HK-2 (cell line): ENCODE measurements around the gene GPR146.

Experiments
- DNase-seq: peaks from one replicate; pipeline ENCODE4 v3.0.0-alpha.2; 2018; ENCODE audit not compliant: unreplicated experiment

Gene GPR146

DNA sequence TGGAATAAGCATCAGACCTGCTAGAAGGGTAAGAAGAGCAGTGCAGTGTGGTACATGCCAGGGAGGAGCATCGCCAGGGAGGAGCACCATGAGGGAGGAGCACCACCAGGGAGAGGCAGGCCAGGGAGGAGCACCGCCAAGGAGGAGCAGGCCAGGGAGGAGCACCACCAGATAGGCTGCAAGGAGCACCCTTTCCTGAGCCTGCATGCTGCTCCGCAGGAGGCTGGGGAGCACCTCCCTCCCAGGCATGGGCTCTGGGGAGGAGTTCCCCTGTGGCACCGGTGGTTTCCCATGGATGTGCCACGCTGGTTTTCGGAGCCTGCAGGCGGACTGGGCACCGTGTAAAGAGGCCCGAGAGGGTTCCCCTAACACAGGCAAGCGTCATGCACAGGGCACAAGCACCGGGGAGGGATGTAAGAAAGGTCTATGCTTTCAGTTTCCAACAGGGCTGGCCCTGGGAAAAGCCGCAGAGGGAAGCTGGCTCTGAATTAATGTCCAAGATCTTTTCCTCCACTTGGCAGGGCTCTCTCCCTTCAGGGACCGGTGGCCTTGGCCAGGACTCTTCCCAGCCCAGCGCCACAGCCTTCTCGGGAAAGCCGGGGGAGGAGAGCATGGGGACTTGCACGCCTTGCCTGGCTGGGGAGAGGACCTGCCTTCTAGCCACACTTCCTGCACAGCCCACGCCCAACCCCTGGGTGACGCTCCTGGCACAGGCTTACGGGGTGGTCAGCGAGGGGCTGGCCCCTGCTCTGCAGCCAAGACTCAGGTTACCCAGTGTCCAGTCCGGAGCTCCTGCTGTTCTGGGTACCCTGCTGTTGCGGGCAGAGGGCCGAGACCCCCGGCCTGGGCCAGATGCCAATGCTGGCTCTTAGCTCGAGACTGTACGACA, 32.1 kb downstream of the GPR146 start:
- DNase-seq, result no peak

DNA sequence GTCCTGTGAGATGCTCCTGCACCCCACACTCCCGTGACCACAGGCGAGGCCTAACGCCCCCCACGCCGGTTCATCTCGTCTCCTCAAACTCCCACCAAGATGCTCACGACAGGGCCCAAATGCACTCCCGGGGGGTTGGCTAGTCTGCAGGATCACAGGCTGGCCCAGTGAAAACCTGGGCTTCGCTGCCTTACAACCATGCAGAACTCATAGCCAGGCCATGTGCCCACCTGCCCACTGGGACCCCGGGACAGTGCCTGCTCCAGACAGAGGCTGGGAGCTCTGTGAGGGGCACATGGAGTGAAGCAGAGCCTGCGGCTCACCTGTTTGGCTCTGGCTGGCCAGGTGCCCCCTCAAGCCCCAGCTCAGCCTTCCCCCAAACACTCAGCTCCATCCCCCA, 34.2 kb downstream of the GPR146 start:
- DNase-seq, result no peak

DNA sequence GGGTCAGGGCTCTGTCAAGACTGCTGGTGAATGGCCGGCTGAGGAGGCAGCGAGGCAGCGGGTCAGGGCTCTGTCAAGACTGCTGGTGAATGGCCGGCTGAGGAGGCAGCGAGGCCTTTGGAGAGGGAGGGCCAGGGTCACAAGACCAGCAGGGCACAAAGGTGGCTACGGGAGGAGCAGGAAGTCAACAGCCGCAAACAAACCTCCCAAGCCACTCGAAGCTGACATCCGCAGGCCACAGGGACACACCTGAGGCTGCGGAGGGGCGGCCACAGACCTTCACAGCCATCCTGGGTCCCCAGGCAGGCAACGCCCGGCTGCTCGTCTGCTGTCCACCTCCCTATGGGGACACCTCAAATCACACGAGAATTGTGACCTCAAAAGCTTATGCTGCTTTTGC, 34.6 kb downstream of the GPR146 start:
- DNase-seq, result no peak

DNA sequence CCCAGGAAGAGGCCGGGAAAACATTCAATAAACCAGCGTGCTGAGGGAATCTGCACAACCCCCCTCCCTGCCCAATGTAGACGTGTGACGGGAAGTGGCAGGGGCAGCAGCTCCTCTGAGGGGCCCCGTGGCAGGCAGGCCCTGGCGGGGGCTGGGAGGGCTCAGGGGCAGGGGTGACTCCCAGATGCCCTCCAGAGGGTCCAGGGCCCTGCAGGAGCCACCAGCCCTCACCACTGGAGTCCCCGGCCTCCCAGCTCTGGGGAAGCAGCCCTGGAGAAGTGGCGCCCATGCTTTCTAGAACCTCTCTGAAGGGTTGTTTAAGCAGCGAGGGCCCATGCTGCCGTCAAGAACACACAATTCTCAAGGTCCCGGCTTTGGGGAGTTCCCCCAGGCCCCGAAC, 35.2 kb downstream of the GPR146 start:
- DNase-seq, result no peak

DNA sequence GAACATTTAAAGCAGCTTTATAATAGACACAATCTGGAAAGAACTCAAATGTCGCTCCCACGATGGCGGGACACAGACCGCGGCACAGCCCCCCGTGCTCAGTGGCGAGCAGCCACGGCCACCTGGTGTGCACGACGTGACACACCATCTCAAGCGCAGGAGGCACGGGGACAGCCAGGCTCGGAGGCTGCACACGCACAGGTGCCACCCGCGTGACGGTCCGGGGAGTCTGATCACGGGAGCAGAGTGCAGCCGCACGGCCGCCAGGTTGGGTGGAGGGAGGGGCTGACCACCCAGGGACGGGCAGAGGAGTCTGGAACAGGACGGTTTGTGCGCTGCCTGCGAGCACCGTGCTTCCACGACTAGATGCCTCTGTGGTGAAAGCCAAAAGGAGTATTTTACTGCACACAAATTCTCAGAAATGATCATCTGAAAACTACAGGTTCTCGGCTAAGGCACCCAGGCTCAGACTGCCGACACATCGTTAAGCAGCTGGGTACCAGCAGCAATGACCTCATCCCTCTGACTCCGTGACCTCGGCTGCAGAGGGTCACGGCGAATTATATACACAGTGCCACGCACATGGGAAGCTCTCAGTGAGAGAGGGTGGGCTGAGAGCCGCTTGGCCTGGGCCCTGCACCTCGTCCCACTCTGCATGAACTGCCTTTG, 36.0 kb downstream of the GPR146 start:
- DNase-seq, result no peak

DNA sequence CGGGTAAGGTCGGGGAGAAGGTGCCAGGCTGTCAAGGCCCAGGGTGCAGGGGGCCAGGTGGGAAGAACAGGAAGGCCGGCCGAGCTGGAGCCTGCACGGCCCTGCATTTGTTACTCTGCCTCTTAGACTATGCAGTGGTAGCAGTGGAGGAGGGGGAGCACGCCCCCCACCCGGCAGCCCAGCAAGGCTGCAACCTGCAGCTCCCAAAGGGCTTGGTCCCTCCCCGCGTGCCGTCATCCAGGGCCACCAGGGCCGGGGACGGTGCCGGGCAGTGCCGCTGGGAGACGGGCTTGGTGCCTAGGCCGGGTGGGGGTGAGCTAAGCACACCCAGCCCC, 36.5 kb downstream of the GPR146 start:
- no peak for DNase-seq

DNA sequence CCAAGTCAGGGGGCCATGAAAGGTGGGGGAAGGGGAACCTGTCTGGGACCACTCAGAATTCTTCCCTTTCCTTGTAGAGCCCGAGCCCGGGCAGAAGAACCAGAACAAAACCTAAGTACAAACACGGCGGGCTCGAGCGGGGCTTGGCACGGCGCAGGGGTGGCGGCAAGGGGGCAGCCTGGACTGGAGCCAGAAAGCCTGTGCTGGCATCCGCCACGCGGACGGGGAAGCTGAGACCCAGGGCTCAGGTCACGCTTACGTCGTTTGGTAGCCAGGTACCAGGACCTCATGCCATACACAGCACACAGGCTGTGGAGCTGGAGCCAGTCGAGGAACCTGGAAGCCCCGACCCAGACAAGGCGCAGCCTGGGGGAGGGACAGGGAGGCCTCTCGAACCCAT, 37.0 kb downstream of the GPR146 start:
- DNase-seq, result no peak

GRCh38 chr7:1081931-1082401, 37.6 kb downstream of the GPR146 start:
- no peak for DNase-seq

DNA sequence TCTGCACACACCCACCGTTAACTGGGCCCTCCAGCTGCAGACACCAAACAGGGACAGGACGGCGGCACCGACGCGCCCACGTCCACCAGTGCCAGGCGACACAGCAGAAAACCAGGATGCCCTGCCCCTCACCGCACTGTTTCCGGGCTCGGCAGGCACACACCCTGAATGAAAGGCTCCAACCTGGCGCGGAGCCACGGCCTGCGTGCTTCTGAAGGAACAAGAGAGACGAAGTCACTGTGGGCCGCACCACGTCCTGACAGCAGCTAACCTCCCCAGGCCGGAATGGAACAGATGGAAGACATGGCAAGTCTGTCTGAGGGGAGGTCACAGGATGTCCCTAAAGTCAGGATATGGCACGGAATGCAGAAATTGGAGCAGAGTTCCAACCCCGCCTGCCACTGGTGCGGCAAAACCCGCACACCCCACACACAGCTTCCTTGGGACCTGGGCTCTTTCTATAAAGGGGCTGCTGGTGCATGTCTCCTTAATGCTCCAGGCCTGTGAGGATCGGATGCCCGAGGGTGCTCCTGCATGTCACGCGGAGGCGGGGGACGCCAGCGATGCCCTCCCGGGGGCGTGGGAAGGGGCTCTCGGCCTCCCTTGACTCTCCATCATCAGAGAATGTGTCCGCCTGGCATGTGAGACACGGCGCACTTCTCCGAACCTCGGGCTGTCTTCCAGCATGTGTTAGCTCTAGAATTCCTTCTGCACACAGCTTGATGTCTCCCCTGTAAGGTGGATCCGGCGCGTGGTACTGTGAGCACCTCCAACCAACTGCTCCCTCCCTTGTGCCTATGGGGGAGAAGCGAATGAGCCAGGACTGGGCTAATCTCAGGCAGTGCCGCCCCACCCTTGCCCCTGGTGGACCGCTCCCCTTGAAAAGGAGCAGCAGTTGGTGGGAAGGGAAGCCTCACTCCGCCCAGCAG, 39.6 kb downstream of the GPR146 start:
- no peak for DNase-seq

DNA sequence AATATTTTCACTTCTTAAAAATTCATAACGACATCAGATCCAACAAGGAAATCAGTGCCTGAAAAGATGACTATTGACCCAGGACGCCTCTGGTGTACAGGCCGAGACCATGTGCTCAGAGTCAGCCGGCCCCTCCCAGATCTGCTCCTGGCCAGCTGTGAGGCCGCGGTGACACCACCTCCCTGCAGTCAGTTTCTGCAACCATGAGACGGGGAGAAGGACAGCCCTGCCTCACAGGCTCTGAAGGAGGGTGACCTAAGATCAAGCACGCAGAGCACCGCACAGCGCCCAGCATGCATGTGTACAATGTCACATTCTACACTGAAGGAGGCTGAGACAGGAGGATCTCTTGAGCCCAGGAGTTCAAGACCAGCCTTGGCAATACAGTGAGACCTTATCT, 40.9 kb downstream of the GPR146 start:
- DNase-seq, result no peak

GRCh38 chr7:1085910-1086421, 41.6 kb downstream of the GPR146 start:
- DNase-seq, result no peak

DNA sequence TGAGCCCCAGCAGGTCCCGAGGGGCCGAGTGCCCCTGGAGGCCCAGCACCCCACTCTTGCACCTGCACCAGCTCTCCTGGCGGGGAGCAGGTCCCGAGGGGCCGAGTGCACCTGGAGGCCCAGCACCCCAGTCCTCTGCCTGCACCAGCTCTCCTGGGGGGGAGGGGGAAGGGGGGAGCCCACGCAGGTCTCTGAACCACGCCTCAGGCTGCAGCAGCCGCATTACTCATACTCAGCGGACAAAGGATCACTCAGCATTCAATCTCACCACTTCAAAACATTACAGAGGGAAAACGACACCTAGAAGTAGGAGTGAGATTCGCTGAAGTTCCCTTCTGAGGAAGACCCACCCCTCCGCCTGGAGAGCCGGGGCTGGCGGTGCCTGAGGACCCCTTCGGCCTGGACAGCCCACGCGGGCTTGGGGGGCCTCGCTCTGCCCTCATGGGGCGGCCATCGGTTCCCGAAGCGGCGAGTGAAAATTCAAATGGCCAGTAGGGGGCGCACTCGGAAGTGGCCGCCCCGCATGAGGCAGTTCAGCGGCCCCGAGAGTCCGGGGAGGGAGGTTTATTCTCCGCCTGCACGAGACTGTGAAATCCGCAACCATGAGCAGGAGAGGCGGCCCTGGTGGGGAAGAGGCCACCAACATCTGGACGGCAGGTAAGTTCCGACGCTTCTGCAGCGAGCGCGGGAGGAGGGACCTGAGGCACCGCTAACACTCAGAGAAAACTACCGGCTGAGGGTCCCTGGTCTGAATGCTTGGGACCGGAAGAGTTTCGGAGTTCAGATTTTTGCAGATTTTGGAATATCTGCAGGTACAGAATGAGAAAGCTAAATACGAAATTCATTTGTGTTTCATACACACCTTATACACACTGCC, 42.5 kb downstream of the GPR146 start:
- DNase-seq, result peak; percentile 83

DNA sequence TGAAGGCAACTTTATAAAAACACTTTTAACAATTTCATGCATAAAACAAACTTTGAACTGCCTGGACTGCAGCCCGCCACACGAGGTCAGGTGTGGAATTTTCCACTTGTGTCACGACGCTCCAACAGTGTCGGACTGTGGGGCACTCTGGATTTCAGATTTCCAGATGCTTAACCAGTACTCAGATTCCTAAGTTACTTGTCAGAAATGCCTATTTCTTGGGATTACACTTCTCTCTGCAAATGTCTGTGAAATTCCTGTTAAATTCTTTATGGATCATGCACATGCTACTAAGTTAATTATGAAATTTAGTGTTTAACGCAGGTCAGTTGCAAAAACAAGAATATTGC, 43.1 kb downstream of the GPR146 start:
- DNase-seq, result no peak

GRCh38 chr7:1087952-1088920, 43.9 kb downstream of the GPR146 start, which contains the start of gene GPER1:
TSS of gene GPER1 (plus strand) at chr7:1088113. CDS start at chr7:1091729, 3,616 bp downstream.
- peak; percentile 41 for DNase-seq

DNA sequence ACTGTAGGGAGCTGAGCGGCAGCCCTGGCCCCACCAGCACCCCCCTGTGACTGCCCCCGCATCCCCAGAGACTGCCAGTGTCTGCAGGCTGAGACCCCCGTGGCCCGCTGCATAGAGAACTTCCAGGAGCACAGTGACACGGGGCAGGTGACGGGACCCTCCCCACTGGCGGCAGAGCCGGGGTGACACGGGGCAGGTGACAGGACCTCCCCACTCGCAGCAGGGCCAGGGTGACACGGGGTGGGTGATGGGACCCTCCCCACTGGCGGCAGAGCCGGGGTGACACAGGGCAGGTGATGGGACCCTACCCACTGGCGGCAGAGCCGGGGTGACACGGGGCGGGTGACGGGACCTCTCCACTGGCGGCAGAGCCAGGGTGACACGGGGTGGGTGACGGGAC, 45.9 kb downstream of the GPR146 start:
- no peak for DNase-seq

DNA sequence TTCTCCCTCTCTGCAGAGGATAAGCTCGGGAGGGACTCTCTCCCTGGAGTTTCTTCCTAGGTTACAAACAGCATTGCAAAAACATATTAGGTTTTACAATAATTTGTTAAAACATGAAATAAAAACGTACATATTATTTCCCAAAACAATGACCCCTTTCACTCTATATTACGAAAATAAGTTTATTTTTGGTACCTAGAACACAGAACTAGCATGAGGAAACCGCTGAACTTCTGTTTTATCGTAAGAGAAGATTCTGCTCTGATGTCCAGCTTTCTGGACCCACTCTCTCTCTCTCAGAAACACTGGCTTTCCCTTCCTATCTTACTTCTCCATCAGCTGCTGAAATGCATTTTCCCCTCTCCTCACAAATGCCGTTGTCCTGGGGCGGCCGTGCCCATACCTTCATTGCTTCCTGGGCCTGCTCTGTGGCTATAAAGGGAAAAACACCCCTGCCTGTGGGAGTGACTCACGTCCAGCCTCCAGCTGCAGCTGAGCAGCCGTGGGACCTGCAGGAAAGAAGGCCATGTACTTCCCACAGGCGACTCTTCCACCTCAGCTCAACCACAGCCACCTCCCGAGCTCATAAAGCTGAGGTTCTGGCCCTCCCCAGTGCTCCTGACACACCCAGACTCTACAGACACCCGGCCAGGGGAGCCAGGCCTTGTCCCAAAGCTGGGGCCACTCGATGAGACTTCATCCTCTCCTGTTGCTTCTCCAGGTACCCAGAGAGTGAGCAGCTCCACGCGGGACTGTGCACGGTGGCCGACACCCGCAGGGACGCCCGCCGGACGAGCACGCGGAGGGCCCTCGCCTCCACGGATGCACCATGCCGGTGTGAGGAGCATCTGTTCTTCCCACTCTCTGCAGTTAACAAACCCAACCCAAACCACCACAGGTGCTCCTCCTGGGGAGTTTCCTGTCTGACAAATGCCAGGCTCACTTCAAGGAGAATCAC, 46.6 kb downstream of the GPR146 start:
- no peak for DNase-seq

DNA sequence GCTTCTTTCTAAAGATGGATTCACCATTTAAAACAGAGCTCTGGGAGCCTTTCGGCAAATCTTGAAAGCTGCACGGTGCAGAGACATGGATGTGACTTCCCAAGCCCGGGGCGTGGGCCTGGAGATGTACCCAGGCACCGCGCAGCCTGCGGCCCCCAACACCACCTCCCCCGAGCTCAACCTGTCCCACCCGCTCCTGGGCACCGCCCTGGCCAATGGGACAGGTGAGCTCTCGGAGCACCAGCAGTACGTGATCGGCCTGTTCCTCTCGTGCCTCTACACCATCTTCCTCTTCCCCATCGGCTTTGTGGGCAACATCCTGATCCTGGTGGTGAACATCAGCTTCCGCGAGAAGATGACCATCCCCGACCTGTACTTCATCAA, 47.3 kb downstream of the GPR146 start:
- no peak for DNase-seq

DNA sequence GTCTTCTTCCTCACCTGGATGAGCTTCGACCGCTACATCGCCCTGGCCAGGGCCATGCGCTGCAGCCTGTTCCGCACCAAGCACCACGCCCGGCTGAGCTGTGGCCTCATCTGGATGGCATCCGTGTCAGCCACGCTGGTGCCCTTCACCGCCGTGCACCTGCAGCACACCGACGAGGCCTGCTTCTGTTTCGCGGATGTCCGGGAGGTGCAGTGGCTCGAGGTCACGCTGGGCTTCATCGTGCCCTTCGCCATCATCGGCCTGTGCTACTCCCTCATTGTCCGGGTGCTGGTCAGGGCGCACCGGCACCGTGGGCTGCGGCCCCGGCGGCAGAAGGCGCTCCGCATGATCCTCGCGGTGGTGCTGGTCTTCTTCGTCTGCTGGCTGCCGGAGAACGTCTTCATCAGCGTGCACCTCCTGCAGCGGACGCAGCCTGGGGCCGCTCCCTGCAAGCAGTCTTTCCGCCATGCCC, 47.9 kb downstream of the GPR146 start:
- no peak for DNase-seq
